Endothelial cell of umbilical vein (primary cell): ENCODE measurements around the gene NEO1. TPM values are rescaled to one million over a fixed set of nuclear protein-coding genes. Genes with fewer than 3 reads are reported as not detected.

Source experiments
- BruUV-seq: library from RNA; stranded (reverse); fragments of 400-500 nt; replicated peaks from 2 replicates; lab custom pipeline; 2021; lab: Mats Ljungman, UMichigan
- CTCF ChIA-PET: fragments of 300-600, 350-600 bp; sonication (Branson Sonifier 250); formaldehyde crosslinking; loops from one replicate; lab custom pipeline; 2021; ENCODE audit warnings: antibody characterized with exemption, inconsistent platforms; lab: Charles Lee
- POLR2A ChIA-PET: fragments of 300-600, 350-600 bp; sonication (Branson Sonifier 250); formaldehyde crosslinking; loops from one replicate; lab custom pipeline; 2021; ENCODE audit warnings: antibody characterized with exemption, inconsistent platforms; lab: Charles Lee
- DNase-seq: peaks from one replicate; pipeline ENCODE4 v3.0.0-alpha.2; 2011; ENCODE audit warnings: low read depth, low spot score
- FAIRE-seq: peaks from 2 replicates; lab custom pipeline; 2011; peaks lifted over from hg19 to GRCh38; lab: Jason Lieb, UNC
- H2AFZ ChIP-seq: 2 replicates; pipeline ENCODE4 v1.6.0; 2012; ENCODE audit warnings: low read depth, low read length, control low read depth, inconsistent platforms
- H3K27ac ChIP-seq: 2 replicates; pipeline ENCODE4 v1.5.1; 2011; ENCODE audit warnings: low read depth, mild to moderate bottlenecking, control low read depth, low read length, moderate library complexity; ENCODE audit not compliant: insufficient read depth
- H3K27me3 ChIP-seq, 2 experiments: 2 replicates each; pipeline versions ENCODE4 v1.6.0 to v1.6.1; 2011; ENCODE audit warnings: low read length in 2 of 2, mixed read lengths in 1 of 2; ENCODE audit not compliant: control insufficient read depth in 2 of 2, insufficient read depth in 2 of 2
- H3K36me3 ChIP-seq, 2 experiments: 2 replicates in 1 of 2; 3 replicates in 1 of 2; pipeline ENCODE4 v1.5.1; 2011; ENCODE audit warnings: low read length in 2 of 2, mild to moderate bottlenecking in 1 of 2, moderate library complexity in 1 of 2; ENCODE audit not compliant: control insufficient read depth in 2 of 2, insufficient read depth in 2 of 2; ENCODE audit errors: extremely low read depth in 1 of 2
- H3K4me1 ChIP-seq: 3 replicates; pipeline ENCODE4 v1.5.1; 2011; ENCODE audit warnings: mild to moderate bottlenecking, low read length; ENCODE audit not compliant: control insufficient read depth, insufficient read depth; ENCODE audit errors: extremely low read depth
- H3K4me2 ChIP-seq: 2 replicates; pipeline ENCODE4 v1.6.1; 2011; ENCODE audit warnings: low read length, control low read depth, mixed read lengths; ENCODE audit not compliant: insufficient read depth
- H3K4me3 ChIP-seq, 3 experiments: fragments of 200-600 bp in 1 of 3; sonication (generic), shearing (Covaris generic) in 1 of 3; replicated peaks in 1 of 3; 2 replicates each; pipeline ENCODE4 v1.5.1; 2011 to 2016; ENCODE audit warnings: control low read depth in 3 of 3, low read length in 3 of 3, mild to moderate bottlenecking in 2 of 3, inconsistent platforms in 1 of 3, low read depth in 1 of 3, moderate library complexity in 1 of 3; ENCODE audit not compliant: insufficient read depth in 1 of 3
- H3K79me2 ChIP-seq: 2 replicates; pipeline ENCODE4 v1.6.0; 2012; ENCODE audit warnings: low read length, inconsistent platforms; ENCODE audit not compliant: control insufficient read depth, insufficient read depth
- H3K9ac ChIP-seq: replicated peaks from 2 replicates; pipeline ENCODE3; 2011; ENCODE audit warnings: low read length, control low read depth; ENCODE audit not compliant: insufficient read depth; ENCODE audit errors: extremely low read depth
- H3K9me1 ChIP-seq: replicated peaks from 3 replicates; pipeline ENCODE4 v1.6.0; 2011; ENCODE audit warnings: mild to moderate bottlenecking, low read length; ENCODE audit not compliant: control insufficient read depth, insufficient read depth; ENCODE audit errors: extremely low read depth
- H3K9me3 ChIP-seq: replicated peaks from 2 replicates; pipeline ENCODE4 v1.5.1; 2012; ENCODE audit warnings: low read length, inconsistent platforms; ENCODE audit not compliant: control insufficient read depth, insufficient read depth
- H4K20me1 ChIP-seq: replicated peaks from 2 replicates; pipeline ENCODE3; 2011; ENCODE audit warnings: mild to moderate bottlenecking, low read length; ENCODE audit not compliant: control insufficient read depth, insufficient read depth; ENCODE audit errors: extremely low read depth
- EZH2 ChIP-seq: IDR thresholded peaks from 2 replicates; pipeline ENCODE4 v1.6.1; 2012; ENCODE audit warnings: borderline replicate concordance, low read depth, mild to moderate bottlenecking, moderate library complexity, low read length, inconsistent platforms; ENCODE audit not compliant: severe bottlenecking
- FOS ChIP-seq: IDR thresholded peaks from 2 replicates; pipeline ENCODE4 v1.6.1; 2011; ENCODE audit warnings: mild to moderate bottlenecking, low read length, moderate library complexity, borderline replicate concordance; ENCODE audit not compliant: insufficient read depth
- GATA2 ChIP-seq: IDR thresholded peaks from 2 replicates; pipeline ENCODE4 v1.7.0; 2011; ENCODE audit warnings: low read depth, mild to moderate bottlenecking, moderate library complexity, mixed read lengths, low read length; ENCODE audit not compliant: insufficient read length, insufficient read depth
- JUN ChIP-seq: IDR thresholded peaks from 2 replicates; pipeline ENCODE4 v1.6.1; 2011; ENCODE audit warnings: borderline replicate concordance, low read depth; ENCODE audit not compliant: insufficient read length, insufficient read depth
- MYC ChIP-seq: IDR thresholded peaks from one replicate; pipeline ENCODE4 v1.6.1; 2011; ENCODE audit warnings: mild to moderate bottlenecking, low read depth, low read length
- POLR2A ChIP-seq: IDR thresholded peaks from 2 replicates; pipeline ENCODE4 v1.6.1; 2012; ENCODE audit warnings: low read depth, mild to moderate bottlenecking, control low read depth, low read length
- POLR2AphosphoS5 ChIP-seq: IDR thresholded peaks from 2 replicates; pipeline ENCODE4 v1.6.1; 2012; ENCODE audit warnings: low read depth, mild to moderate bottlenecking, control low read depth, low read length, moderate library complexity; ENCODE audit not compliant: insufficient read depth
- dilution Hi-C: fragments of 300-500 bp; cut with MboI; formaldehyde crosslinking; loops from one replicate; pipeline ENCODE4 v1.15.0; 2019; ENCODE audit warnings: low sequenced_read_pairs; ENCODE audit not compliant: extremely low pct_ligation_motif_present
- intact Hi-C: fragments of 100-400 bp; cut with micrococcal nuclease; formaldehyde crosslinking; loops from one replicate; pipeline ENCODE4 v1.10.0; 2022
- polyA plus RNA-seq, 4 experiments: library from polyadenylated mRNA; depleted of rRNA in 3 of 4; stranded (reverse) in 3 of 4; unstranded in 1 of 4; fragments of >200 nt; gene quantifications; 2 replicates each; pipeline versions ENCODE4 v1.2.1 to v1.2.3, GENCODE V29; 2011 to 2012; ENCODE audit warnings: missing spikeins in 1 of 4
- total RNA-seq: library from RNA; stranded (reverse); gene quantifications from 2 replicates; pipeline ENCODE4 v1.2.3, GENCODE V29; 2021
- TF ChIP-seq, protein P1 (sequence below): IDR thresholded peaks from 2 replicates; pipeline ENCODE4 v1.6.1; 2011; ENCODE audit not compliant: insufficient read depth, insufficient read length
- TF ChIP-seq, protein P2 (sequence below), 2 donors: IDR thresholded peaks; 1 replicate in 1 of 2; 2 replicates in 1 of 2; pipeline ENCODE4 v1.5.1; 2011; ENCODE audit warnings: low read length in 2 of 2, mild to moderate bottlenecking in 2 of 2, moderate library complexity in 2 of 2, control low read depth in 1 of 2, inconsistent platforms in 1 of 2, low read depth in 1 of 2; ENCODE audit not compliant: insufficient read depth in 1 of 2; ENCODE audit errors: extremely low read depth in 1 of 2

NEO1 gene
- total and polyA plus RNA-seq, 2 donors (not counting 3 experiments of a cell fraction or from before 2014, with no cell fraction given), result 0.12 to 0.35 TPM

GRCh38 chr15:73258271-73259108, 206.2 kb downstream of the NEO1 start:
- ChIA-PET POLR2A (no interaction called here), CTCF (interaction anchor here (0.9 to 2.1 kb wide), 3 partner anchors 13 to 17 kb away, joined by 5 to 12 read pairs (median 5); no protein-coding TSS in a partner anchor)
- DNase-seq (no peak), FAIRE-seq (no peak)
- no peaks in the 10 kb centered on the region for H3K36me3 ChIP-seq
- intact Hi-C loops, result no loop called here
- H3K9me3 ChIP-seq, result no peaks in the 10 kb centered on the region
- dilution Hi-C loops, result no loop called here
- no peak overlapping the region for H3K27ac ChIP-seq
- H3K9me1 ChIP-seq, result no peaks in the 10 kb centered on the region
- TF ChIP-seq EZH2, result no peak
- no peak for TF ChIP-seq GATA2
- TF ChIP-seq, protein P1, sequence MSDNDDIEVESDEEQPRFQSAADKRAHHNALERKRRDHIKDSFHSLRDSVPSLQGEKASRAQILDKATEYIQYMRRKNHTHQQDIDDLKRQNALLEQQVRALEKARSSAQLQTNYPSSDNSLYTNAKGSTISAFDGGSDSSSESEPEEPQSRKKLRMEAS, result no peak
- TF ChIP-seq MYC, result no peak
- TF ChIP-seq POLR2A, result no peak
- no peak for TF ChIP-seq POLR2AphosphoS5
- TF ChIP-seq, protein P2, sequence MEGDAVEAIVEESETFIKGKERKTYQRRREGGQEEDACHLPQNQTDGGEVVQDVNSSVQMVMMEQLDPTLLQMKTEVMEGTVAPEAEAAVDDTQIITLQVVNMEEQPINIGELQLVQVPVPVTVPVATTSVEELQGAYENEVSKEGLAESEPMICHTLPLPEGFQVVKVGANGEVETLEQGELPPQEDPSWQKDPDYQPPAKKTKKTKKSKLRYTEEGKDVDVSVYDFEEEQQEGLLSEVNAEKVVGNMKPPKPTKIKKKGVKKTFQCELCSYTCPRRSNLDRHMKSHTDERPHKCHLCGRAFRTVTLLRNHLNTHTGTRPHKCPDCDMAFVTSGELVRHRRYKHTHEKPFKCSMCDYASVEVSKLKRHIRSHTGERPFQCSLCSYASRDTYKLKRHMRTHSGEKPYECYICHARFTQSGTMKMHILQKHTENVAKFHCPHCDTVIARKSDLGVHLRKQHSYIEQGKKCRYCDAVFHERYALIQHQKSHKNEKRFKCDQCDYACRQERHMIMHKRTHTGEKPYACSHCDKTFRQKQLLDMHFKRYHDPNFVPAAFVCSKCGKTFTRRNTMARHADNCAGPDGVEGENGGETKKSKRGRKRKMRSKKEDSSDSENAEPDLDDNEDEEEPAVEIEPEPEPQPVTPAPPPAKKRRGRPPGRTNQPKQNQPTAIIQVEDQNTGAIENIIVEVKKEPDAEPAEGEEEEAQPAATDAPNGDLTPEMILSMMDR (IDR thresholded peaks at IDR 0.05; ENCODE audit: extremely low read depth in 1 of 2, insufficient read depth in 1 of 2, low read depth in 1 of 2, low read length in 2 of 2), result no peak
- TF ChIP-seq FOS, result no peak
- TF ChIP-seq JUN, result no peak
- H3K4me2 ChIP-seq, result no peak overlapping the region
- H3K9ac ChIP-seq, result no peak overlapping the region
- no peaks in the 10 kb centered on the region for H3K4me1 ChIP-seq
- no peaks in the 10 kb centered on the region for H3K79me2 ChIP-seq
- H4K20me1 ChIP-seq, result no peaks in the 10 kb centered on the region
- BruUV-seq, result no TSS peak
- no peak overlapping the region for H2AFZ ChIP-seq
- H3K4me3 ChIP-seq, result no peak overlapping the region
- no peaks in the 10 kb centered on the region for H3K27me3 ChIP-seq
